ENCODE measurements around the gene BCAT1.

DNA sequence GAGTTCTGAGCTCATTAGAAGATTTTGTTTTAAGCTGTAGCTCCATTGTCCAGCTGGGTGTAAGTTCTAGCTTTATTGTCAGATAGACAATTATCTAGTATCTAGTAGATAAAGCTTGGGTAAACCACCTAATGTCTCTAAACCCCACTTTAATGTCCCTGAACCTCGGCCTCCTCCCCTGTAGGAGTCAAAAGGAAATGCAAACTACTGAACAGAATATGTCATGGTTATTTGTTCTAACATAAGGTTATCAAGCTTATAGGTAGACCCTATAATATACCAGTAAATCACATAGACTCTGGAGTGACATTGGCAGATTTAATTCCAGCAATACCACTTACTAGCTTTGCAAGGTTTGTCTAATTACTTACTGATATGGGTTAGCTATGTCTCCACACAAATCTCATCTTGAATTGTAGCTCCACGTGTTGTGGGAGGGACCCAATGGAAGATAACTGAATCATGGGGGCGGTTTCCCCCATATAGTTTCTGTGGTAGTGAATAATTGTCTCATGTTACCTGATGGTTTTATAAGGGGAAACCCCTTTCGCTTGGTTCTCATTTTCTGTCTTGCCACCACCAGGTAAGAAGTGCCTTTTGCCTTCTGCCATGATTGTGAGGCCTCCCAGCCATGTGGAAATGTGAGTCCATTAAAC is 29.4 kb downstream of the BCAT1 start:
- TF ChIP-seq MAX (IDR thresholded peaks at IDR 0.05) (no peak), GABPA (IDR thresholded peaks at IDR 0.05; ENCODE audit: borderline replicate concordance, insufficient read depth, low read length) (no peak), EGR1 (IDR thresholded peaks at IDR 0.05; ENCODE audit: borderline replicate concordance, low read depth, low read length) (no peak)
- TF ChIP-seq, protein P1, sequence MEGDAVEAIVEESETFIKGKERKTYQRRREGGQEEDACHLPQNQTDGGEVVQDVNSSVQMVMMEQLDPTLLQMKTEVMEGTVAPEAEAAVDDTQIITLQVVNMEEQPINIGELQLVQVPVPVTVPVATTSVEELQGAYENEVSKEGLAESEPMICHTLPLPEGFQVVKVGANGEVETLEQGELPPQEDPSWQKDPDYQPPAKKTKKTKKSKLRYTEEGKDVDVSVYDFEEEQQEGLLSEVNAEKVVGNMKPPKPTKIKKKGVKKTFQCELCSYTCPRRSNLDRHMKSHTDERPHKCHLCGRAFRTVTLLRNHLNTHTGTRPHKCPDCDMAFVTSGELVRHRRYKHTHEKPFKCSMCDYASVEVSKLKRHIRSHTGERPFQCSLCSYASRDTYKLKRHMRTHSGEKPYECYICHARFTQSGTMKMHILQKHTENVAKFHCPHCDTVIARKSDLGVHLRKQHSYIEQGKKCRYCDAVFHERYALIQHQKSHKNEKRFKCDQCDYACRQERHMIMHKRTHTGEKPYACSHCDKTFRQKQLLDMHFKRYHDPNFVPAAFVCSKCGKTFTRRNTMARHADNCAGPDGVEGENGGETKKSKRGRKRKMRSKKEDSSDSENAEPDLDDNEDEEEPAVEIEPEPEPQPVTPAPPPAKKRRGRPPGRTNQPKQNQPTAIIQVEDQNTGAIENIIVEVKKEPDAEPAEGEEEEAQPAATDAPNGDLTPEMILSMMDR (IDR thresholded peaks at IDR 0.05; ENCODE audit: control extremely low read depth in 1 of 3, insufficient read depth in 1 of 3, low read depth in 1 of 3, low read length in 3 of 3) = no peak
- TF ChIP-seq, protein P2, sequence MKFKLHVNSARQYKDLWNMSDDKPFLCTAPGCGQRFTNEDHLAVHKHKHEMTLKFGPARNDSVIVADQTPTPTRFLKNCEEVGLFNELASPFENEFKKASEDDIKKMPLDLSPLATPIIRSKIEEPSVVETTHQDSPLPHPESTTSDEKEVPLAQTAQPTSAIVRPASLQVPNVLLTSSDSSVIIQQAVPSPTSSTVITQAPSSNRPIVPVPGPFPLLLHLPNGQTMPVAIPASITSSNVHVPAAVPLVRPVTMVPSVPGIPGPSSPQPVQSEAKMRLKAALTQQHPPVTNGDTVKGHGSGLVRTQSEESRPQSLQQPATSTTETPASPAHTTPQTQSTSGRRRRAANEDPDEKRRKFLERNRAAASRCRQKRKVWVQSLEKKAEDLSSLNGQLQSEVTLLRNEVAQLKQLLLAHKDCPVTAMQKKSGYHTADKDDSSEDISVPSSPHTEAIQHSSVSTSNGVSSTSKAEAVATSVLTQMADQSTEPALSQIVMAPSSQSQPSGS (IDR thresholded peaks at IDR 0.05; ENCODE audit: low read length) = no peak

Data from H1 (cell line).